GM18861 (cell line): ENCODE data around the gene DLD.
A peak's percentile ranks its signal among the peaks of the same experiment; 100 is the strongest.
"Not testable (repeated sequence)": the region's sequence is repeated elsewhere in the genome, so short reads cannot be mapped to it uniquely, and the experiment has no call there.

Experiments
- ATAC-seq: cut with Tn5 transposase; IDR thresholded peaks from one replicate; pipeline ENCODE4 v1.9.1; 2021; ENCODE audit not compliant: unreplicated experiment

Gene DLD

GRCh38 chr7:107870427-107871000 is 20.5 kb upstream of the DLD start:
- no peak for ATAC-seq

DNA sequence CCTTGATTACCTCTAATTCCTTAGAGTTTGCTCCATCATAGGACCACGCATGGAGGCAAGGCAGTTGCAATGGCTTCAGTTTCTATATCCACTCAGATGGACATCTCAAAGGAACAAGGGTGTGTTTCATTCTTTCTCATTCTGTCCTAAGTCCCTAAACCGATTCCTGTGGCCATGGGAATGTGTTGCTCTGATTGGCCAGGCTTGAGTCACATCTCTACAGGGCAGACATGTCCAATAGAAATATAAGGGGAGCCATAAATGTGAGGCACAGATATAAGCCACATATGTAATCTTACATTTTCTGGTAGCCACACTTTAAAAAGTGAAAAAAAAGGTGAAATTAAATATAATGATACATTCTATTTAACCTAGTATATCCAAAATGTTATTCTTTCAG is 16.9 kb upstream of the DLD start:
- no peak for ATAC-seq

GRCh38 chr7:107874605-107875446 is 16.2 kb upstream of the DLD start:
- ATAC-seq = no peak

- ATAC-seq = no peak
Measured at GRCh38 chr7:107876916-107877315, 14.1 kb upstream of the DLD start.

- ATAC-seq = no peak
Measured at GRCh38 chr7:107877731-107878382, 13.1 kb upstream of the DLD start.

DNA sequence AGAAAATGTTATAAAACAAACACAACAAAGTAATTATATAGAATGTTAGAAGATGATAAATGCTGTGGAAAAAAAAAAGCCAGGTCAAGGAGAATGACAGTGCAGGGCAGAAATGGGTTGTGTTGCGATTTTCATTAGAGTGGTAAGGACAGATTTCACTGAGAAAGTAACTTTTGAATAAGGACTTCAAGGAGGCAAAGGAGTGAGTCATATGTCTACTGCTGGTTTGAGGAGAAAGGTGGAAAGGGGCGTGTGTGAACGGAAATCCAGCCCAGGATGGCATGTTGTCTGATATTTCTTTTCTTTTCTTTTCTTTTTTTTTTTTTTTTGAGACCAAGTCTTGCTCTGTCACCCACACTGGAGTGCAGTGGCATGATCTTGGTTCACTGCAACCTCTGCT is 12.3 kb upstream of the DLD start:
- ATAC-seq = no peak

DNA sequence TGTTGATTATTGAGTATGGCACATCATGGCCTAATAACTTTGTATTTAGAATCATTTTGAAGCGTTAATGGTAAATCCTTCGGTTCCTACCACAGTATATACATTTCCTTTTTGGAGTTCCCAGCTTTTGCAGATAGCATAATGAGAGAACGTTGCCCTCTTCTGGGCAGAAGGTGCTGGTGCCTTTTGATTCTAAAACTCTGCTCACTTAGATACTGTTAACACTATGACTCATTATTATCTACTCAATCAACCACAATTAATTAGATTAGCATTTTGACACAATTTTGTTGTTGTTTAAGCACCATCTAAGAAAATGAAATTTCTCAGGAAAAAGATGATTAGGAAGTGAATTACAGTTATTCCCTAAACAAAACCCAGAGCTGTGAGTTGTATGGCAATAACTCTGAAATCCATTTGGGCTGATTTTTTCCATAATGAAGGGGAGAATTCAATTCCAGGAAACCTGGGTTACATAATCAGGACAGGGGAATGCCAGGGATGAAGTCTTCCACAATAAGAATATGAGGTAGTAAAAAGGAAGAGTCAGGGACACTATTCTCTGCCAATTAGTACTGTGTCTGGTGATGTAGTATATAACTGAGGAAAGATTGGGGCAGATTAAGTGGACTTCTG is 11.5 kb upstream of the DLD start:
- ATAC-seq = no peak

DNA sequence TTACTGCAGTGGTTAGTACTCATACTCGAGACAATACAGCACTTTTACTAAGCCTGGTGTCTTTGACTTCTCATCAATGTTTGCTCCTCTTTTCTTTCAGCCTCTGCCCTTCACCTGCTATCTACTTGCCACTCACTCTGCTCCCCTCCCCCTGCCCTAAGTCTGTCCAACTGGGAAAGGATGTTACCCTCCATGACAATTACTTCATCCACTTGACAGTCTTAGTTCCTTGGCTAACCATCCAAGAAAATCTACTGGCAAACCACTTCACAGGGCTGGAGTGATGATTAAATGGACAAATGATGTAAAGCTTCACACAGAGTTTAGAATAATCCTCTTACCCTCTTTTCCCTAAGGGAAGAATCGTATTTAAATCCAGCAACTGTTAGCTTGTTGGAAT is 8.2 kb upstream of the DLD start:
- no peak for ATAC-seq

- ATAC-seq = no peak
Measured at GRCh38 chr7:107884066-107884818, 6.7 kb upstream of the DLD start.

DNA sequence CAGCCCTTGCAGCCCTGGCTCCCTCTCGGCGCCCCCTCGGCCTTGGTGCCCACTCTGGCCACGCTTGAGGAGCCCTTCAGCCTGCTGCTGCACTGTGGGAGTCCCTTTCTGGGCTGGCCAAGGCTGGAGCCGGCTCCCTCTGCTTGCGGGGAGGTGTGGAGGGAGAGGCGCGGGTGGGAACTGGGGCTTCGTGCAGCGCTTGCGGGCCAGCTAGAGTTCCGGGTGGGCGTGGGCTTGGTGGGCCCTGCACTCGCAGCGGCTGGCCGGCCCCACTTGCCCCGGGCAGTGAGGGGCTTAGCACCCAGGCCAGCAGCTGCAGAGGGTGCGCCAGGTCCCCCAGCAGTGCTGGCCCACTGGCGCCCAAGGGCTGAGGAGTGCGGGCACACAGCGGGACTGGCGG is 3.2 kb upstream of the DLD start:
- ATAC-seq = not testable (repeated sequence)

DNA sequence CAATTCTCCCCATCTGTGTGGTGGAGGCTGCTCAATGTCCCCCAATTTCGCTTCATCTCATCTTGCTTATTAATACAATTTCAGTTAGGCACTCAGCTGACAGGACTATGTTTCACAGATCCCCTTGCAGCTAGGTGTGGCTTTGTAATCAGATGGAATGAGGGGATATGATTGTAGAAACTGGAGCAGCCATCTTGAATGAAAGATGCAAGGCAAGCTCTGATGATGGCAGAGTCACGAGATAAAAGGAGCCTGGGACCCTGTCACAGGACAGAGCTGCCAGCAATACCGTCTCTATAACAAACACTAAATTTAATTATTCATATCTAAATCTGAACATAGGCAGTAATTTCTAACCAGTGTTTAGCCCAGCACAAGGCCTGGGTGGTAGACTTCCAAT is 991 bp upstream of the DLD start:
- ATAC-seq = no peak

- ATAC-seq = no peak
Measured at GRCh38 chr7:107890493-107890961, 456 bp upstream of the DLD start.

DNA sequence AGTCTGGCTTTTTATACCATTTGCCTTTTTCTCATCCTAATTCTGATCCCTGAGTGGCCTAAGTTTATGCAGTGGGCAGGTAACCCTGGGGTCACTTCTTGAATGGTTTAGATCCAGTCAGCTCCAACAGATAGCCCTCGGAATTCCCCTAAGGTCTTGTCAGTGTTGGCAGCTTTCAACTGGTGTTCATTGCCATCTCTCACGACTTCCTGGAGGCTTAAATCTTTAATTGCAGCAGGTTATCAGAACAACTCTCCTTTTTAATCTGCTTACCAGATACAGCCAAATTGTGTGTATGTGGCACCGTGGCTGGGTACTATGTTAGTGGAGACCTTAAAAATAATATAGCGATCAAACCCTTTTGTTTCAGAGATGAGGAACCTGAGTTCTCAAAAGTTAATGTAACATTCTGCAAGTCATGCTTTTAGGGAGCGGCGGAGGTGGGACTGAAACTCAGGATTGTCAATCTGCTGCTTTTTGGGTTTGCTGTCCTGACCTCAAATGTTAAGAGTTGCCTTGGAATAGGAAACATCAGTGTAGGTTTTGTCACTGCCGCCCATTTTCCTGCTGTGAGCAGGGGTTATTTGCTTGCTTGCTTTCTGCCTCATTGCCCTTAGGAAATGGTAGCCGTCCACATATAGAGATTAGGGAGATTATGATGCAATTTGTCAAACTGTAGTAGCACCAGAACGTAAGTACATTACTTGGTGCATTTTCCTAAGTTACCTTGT is 818 bp downstream of the DLD start:
- ATAC-seq = peak; percentile 6

- ATAC-seq = not testable (repeated sequence)
Measured at GRCh38 chr7:107892367-107892741, 1.4 kb downstream of the DLD start.

- ATAC-seq = no peak
Measured at GRCh38 chr7:107898997-107899594, 8.1 kb downstream of the DLD start.

DNA sequence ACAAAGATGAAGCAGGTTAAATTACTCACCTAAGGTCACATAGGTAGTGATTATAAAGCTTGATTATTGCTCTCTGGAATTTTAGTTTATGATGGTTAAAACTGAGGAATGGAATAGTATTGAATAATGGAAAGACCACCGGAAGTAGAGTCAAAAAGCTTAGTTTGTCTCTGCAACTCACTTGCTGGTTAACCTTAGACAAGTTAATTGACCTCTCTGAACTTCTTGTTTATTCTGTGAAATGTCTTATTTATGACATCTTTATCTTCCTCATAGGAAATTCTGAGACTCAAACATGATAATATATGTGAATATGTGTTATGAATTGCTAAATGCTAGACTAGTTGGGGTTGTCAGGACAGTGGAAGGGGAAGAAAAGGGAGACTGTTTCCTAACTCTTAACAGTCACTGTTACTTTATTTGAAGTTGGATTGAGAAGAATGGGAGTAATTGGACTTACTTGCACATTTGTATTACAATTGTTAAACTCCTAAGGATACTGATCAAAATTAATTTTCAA is 9.6 kb downstream of the DLD start:
- no peak for ATAC-seq

GRCh38 chr7:107902381-107902780 is 11.4 kb downstream of the DLD start:
- no peak for ATAC-seq

DNA sequence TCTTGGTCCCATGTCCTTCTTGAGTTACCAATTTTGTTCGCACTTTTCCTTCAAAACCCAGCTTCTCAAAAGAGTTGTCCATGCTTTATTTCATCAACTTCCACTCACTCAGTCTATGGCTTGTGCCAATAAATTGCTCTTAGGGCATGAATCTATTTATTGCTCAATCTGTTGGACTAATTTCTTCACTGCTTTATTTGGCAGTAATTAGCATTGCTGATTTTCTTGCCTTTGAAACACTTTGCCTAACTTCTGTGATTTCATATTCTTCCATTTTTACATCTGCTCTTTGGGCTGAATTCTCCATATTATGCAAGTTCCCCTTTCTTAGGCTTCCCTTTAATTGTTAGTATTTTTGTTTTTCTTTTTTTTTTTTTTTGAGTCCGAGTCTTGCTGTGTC is 16.8 kb downstream of the DLD start:
- ATAC-seq = no peak

- ATAC-seq = no peak
Measured at GRCh38 chr7:107909445-107909844, 18.5 kb downstream of the DLD start.

- ATAC-seq = no peak
Measured at GRCh38 chr7:107911981-107912380, 21.0 kb downstream of the DLD start.
